Measurements from ENCODE around the gene NEGR1. TPM values are rescaled to one million over a fixed set of nuclear protein-coding genes. Genes with fewer than 3 reads are reported as not detected.
A peak's percentile ranks its signal among the peaks of the same experiment; 100 is the strongest.

The NEGR1 gene
- total RNA-seq, 1 donor from 2014 or later: 2.5 TPM

GRCh38 chr1:72129869-72130268 is 152.5 kb downstream of the NEGR1 start:
- no peak for DNase-seq (ENCODE audit: extremely low read depth, low read depth, low spot score)

GRCh38 chr1:72122099-72122880 is 160.0 kb downstream of the NEGR1 start:
- DNase-seq (ENCODE audit: extremely low read depth, low read depth, low spot score): no peak

GRCh38 chr1:72119491-72119890 is 162.8 kb downstream of the NEGR1 start:
- DNase-seq (ENCODE audit: extremely low read depth, low read depth, low spot score): no peak

- DNase-seq (ENCODE audit: extremely low read depth, low read depth, low spot score): no peak
Measured at GRCh38 chr1:72117621-72118020, 164.7 kb downstream of the NEGR1 start.

DNA sequence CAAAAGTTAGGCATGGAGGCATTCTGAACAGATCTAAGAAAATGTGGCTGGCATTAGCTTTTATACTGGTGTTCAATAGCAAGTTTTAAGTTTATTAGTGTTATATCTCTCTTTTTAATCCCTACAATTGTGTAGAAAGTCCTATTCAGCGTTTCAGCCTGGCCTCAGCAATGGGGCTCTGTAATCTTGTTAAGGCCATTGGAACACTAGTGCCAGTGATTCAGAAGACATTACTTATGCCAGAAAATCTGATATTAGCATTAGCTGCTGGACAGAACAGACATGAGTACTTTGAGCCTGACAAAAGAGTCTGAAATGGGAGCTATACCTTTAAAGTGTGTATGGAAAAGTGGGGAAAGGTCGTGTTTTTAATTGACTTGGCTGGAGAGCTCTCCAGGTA is 167.0 kb downstream of the NEGR1 start:
- DNase-seq (ENCODE audit: extremely low read depth, low read depth, low spot score): no peak

DNA sequence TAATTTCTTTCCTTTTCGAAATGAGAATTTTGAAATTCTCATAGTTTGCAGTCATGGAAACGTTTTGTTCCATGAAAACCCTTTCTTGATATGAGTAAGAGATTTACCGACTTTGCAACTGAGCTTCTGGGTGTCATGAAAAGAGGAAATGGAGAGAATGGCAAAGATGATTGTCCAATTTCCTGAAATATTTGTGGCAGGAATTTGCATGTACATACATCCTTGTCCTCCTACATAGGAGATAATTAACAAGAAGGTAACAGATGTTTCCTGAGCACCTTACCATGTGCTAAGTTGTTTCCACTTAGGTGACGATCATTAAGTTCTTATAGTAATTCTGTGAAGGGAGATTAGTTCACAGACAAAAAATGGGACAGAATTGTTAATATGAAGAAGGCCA is 170.7 kb downstream of the NEGR1 start:
- DNase-seq (ENCODE audit: extremely low read depth, low read depth, low spot score): peak; percentile 41

GRCh38 chr1:72109916-72110315 is 172.4 kb downstream of the NEGR1 start:
- no peak for DNase-seq (ENCODE audit: extremely low read depth, low read depth, low spot score)

- no peak for DNase-seq (ENCODE audit: extremely low read depth, low read depth, low spot score)
Measured at GRCh38 chr1:72105201-72105600, 177.1 kb downstream of the NEGR1 start.

DNA sequence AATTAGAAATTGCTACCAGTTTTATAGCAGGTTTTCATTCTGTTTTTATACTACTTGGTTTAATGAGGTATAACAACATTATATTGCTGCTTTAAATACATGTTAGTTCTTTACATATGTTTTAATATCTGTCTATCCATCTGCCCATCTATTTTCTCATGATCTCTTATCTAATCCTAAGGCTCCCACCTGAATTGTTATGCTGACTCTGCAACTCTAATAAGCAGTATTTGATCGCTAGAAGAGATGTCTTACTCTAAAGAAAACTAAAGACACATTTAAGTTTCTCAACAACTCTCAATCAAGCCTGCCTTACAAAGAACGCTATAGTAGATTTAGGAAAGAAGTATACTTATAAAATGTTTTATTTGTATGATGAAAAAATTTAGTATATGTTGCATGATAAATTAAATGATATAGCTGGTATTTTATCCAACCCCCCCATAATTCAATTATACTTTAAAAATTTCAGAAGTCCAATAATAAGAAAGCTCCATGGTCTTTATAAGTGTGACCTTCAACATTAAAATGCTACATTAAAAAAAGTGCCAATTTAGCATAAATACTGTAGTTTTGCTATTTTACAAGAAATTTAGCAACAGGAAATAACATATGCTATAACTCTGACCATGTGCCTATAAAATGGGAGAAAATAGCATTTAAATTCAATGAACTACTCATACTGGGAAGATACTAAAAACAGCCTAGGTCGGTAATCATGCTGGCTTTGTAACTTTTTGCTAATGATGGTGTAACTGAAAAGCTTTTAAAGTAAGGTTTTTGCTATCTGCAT is 180.3 kb downstream of the NEGR1 start:
- DNase-seq (ENCODE audit: extremely low read depth, low read depth, low spot score): no peak

- DNase-seq (ENCODE audit: extremely low read depth, low read depth, low spot score): no peak
Measured at GRCh38 chr1:72100771-72101170, 181.6 kb downstream of the NEGR1 start.

- no peak for DNase-seq (ENCODE audit: extremely low read depth, low read depth, low spot score)
Measured at GRCh38 chr1:72097851-72098570, 184.3 kb downstream of the NEGR1 start.

DNA sequence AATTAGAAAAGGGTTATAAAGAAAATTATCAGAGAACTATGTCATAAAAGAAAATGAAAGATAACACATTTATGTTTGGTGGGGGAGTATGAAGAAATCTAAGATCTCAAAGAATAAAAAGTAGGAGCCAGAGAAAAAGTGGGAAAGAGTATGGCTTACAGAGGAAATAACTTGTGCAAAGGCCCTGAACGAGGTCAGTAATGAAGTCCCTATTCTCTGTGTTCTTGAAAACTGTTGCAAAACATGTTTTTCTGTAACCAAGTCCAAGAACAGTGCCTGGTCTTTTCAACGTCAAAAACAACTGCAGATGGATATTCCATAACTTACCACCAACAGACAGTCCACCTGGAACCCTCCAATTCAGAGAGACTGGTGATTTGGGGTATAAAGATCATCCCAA is 188.1 kb downstream of the NEGR1 start:
- DNase-seq (ENCODE audit: extremely low read depth, low read depth, low spot score): no peak

DNA sequence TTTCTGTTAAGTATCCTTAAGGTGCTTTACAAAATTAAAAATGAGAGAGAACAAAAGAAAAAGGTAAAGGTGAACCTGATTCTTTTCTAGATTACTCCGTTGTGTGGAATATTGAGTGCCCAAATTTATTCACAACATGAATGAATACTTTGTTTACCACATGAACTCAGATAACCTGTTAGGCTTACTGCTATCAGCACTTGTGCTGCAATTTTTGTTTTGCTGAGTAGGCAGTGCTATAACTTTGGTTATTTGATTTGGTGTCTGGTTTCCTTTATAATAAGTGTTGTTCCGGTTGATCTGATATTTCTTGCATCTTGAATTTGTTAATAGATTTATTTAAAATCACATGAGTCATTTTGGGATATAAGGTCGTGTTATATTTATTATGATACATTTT is 195.9 kb downstream of the NEGR1 start:
- no peak for DNase-seq (ENCODE audit: extremely low read depth, low read depth, low spot score)

DNA sequence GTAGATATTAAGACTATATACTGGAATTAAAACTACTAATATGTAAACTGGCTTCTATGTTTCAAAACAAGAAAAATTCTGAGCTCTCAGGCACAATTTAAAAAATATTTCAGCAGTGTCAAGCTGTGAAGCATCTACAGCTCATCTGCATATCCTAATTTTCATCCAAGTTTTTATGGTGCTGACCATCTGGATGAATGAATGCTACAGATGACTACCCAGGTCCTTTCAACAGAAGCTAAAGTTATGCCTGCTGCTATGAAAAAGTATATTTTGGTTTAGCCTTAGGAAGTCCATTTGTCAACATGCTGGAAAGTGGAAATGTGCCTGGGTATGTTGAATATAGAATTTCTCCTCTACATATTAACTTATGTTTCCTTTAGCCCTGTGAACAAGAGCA is 206.9 kb downstream of the NEGR1 start:
- DNase-seq (ENCODE audit: extremely low read depth, low read depth, low spot score): no peak

GRCh38 chr1:72066431-72066830 is 215.9 kb downstream of the NEGR1 start:
- DNase-seq (ENCODE audit: extremely low read depth, low read depth, low spot score): no peak

DNA sequence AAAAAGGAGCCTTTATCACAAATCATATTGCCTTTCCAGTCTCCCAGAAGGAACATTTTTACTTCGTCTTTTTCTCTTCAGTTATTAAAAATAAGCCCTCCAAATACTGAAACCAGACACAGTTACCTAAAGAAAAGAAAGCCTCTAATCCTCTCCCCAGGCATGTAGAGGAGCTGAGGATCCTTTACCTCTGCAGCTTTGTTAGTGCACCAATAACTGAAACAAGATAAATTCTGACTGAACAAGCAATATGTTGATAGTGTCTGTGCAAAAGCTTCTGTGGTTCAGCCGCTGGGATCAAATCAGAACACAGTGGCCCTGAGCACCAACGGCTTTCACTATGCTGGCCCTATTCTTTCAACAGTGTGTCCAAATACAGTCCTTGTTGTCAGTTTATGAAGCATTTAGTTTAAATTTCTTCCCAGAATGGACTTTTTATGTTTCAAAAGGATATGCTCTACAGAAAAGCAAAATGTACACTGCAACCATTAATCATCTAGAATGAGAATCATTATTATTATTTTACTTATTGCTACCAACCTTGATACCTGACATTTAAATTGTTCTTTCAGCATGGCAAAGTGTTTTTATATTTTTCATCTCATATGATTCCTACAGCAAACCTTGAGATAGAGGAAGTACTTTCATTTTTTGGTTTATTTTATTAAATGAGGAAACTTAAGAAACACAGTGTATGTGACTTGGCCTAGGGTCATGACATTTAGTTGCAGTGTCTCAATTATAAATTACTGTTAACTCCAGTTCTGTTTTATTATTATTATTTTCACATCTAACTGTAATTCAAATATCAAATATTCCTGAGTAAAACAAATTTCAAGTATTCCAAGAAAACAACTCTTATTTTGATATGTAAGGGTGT is 217.9 kb downstream of the NEGR1 start:
- DNase-seq (ENCODE audit: extremely low read depth, low read depth, low spot score): no peak

GRCh38 chr1:72063364-72064044 is 218.8 kb downstream of the NEGR1 start:
- DNase-seq (ENCODE audit: extremely low read depth, low read depth, low spot score): no peak

GRCh38 chr1:72062584-72062983 is 219.8 kb downstream of the NEGR1 start:
- DNase-seq (ENCODE audit: extremely low read depth, low read depth, low spot score): no peak

DNA sequence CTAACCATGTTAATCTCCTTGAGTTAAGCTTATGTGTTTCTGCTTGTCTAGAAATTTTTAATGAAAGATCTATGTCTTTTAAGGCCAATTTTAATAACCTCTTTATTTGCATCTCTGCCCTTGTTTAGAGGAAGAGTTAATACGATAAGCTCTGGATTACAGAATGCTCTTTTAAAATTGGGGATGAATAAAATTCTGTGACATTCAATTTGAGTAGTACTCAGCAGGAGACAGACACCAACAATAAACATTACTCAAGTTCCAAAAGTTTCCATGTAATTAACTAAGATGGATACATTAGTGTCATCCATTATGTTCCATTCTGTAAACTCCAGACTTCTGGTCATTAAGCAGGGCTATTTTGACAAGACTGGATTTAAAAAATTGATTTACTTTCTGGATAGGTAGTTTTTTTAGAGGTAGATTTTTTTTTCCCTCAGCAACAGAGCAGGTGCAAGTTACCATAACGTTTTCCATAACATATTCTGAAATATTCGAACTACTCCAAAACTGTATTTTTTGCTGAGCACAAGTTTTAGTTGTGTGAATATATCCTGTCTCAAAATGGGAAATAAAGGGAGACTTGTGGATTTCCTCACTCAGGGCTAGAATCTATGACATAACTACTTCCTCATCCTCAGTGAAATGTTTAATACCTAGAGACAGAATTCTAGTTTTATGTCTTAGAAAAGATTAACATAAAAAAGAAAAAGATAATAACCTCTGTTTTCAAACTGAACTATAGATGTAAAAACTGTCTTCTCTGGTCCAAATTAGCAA is 221.7 kb downstream of the NEGR1 start:
- DNase-seq (ENCODE audit: extremely low read depth, low read depth, low spot score): no peak
